ENCODE measurements around the gene RRP9. TPM values are rescaled to one million over a fixed set of nuclear protein-coding genes. Genes with fewer than 3 reads are reported as not detected.

RRP9 gene
- total RNA-seq, 1 experiment from 2014 or later = 49.9 TPM

GRCh38 chr3:51928438-51928837 lies 13.3 kb downstream of the RRP9 start:
- DNase-seq (ENCODE audit: low spot score) (no peak), ATAC-seq (no peak)
- Mint-ChIP-seq H3K9me3 (no peaks in the 10 kb centered on the region), H3K4me3 (no peak overlapping the region), H3K27ac (no peak overlapping the region), H3K36me3 (peaks cover 5% of the 10 kb centered on the region), H3K27me3 (ENCODE audit: low read depth) (no peaks in the 10 kb centered on the region), H3K4me1 (no peaks in the 10 kb centered on the region)
- ChIA-PET CTCF (interaction anchor here (0.7 to 1.5 kb wide), 2 partner anchors 109 to 118 kb away, joined by 4 to 5 read pairs; no protein-coding TSS in a partner anchor), POLR2A (no interaction called here)
- no peak for TF ChIP-seq CREM (CRISPR knock-in tag; IDR thresholded peaks at IDR 0.05)

GRCh38 chr3:51927061-51927977 lies 14.4 kb downstream of the RRP9 start:
- ChIA-PET CTCF (interaction anchor here (1.0 to 1.6 kb wide), 2 partner anchors 14 to 209 kb away, joined by 3 to 4 read pairs; partner anchors contain the start of gene RRP9), POLR2A (no interaction called here)
- no peak for TF ChIP-seq MLX (CRISPR knock-in tag; IDR thresholded peaks at IDR 0.05)
- no peak for TF ChIP-seq ZNF232 (CRISPR knock-in tag; IDR thresholded peaks at IDR 0.05)
- no peak for TF ChIP-seq ETV6 (CRISPR knock-in tag; IDR thresholded peaks at IDR 0.05)
- no peak for TF ChIP-seq ZNF423 (CRISPR knock-in tag; IDR thresholded peaks at IDR 0.05)
- TF ChIP-seq NFYB (CRISPR knock-in tag; conservative IDR thresholded peaks at IDR 0.05; ENCODE audit: low read depth) = no peak
- no peak for TF ChIP-seq E2F1 (CRISPR knock-in tag; IDR thresholded peaks at IDR 0.05)
- no peak for TF ChIP-seq TCF7 (CRISPR knock-in tag; IDR thresholded peaks at IDR 0.05; ENCODE audit: low read depth)
- TF ChIP-seq ARID4B (CRISPR knock-in tag; IDR thresholded peaks at IDR 0.05; ENCODE audit: borderline replicate concordance) = no peak
- DNase-seq (ENCODE audit: low spot score) = no peak
- no peak for ATAC-seq
- Mint-ChIP-seq H3K4me1 (no peaks in the 10 kb centered on the region), H3K27ac (no peak overlapping the region), H3K9me3 (no peaks in the 10 kb centered on the region), H3K4me3 (no peak overlapping the region), H3K36me3 (0 out of 2 replicates have a peak, but pooled peaks cover 4% of the 10 kb centered on the region), H3K27me3 (ENCODE audit: low read depth) (no peaks in the 10 kb centered on the region)

- H3K27me3 Mint-ChIP-seq (ENCODE audit: low read depth) = no peaks in the 10 kb centered on the region; the same call in 1 of the 2 replicates
- H3K4me1 Mint-ChIP-seq = peaks cover 2% of the 10 kb centered on the region
- no peaks in the 10 kb centered on the region for H3K9me3 Mint-ChIP-seq
- H3K36me3 Mint-ChIP-seq = no peaks in the 10 kb centered on the region
- POLR2A ChIA-PET = interaction anchor here (0.8 kb wide), 1 partner anchor 11 kb away, joined by 3 read pairs; no protein-coding TSS in a partner anchor
- no peak for ATAC-seq
- H3K27ac Mint-ChIP-seq = no peak overlapping the region
- CTCF ChIA-PET = interaction anchor here (0.6 to 1.0 kb wide), 2 partner anchors 20 to 102 kb away, joined by 3 read pairs; partner anchors contain the start of gene RRP9
- no peak overlapping the region for H3K4me3 Mint-ChIP-seq
- no peak for DNase-seq (ENCODE audit: low spot score)
- TF ChIP-seq ERG (CRISPR knock-in tag; IDR thresholded peaks at IDR 0.05) = no peak
- no peak for TF ChIP-seq ATF2 (CRISPR knock-in tag; IDR thresholded peaks at IDR 0.05; ENCODE audit: borderline replicate concordance, low read depth)
- no peak for TF ChIP-seq ZNF263 (CRISPR knock-in tag; IDR thresholded peaks at IDR 0.05; ENCODE audit: low read depth)
- no peak for TF ChIP-seq NR3C1 (CRISPR knock-in tag; conservative IDR thresholded peaks at IDR 0.05; ENCODE audit: low read depth)
- no peak for TF ChIP-seq ZNF281 (CRISPR knock-in tag; IDR thresholded peaks at IDR 0.05)
- no peak for TF ChIP-seq USF1 (CRISPR knock-in tag; IDR thresholded peaks at IDR 0.05)
- no peak for TF ChIP-seq ZNF232 (CRISPR knock-in tag; IDR thresholded peaks at IDR 0.05)
These were observed 20.6 kb downstream of the RRP9 start for GRCh38 chr3:51921081-51921578.

Data from WTC11 (cell line).